ENCODE results near the gene FRS2.
A peak's percentile ranks its signal among the peaks of the same experiment; 100 is the strongest.

FRS2 gene

DNA sequence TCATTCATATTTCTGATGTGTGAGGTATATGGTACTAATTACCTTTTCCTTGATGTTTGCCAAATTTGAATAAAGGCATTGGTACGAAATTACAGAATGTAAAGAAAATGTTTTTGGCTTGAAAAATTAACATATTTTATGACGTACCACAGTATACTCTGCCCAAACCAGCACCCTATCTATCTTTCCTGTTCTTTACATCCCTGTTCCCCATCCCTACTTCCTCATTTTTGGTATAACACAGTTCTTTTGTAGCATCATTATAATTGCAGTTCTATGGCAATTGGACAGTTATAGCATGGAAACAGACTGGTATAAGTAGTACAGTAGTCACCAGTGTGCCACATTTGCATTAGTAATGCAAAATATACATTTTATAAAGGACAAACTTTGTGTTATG lies 108.1 kb downstream of the FRS2 start:
- Histone ChIP-seq H3K9me3 (ENCODE audit: control insufficient read depth, insufficient read depth, low read length) (no peaks in the 10 kb centered on the region), H3K27me3 (ENCODE audit: control insufficient read depth, insufficient read depth, low read length) (no peaks in the 10 kb centered on the region), H3K27ac (ENCODE audit: low read length) (no peak overlapping the region), H3K4me3 (ENCODE audit: low read length) (no peak overlapping the region), H3K36me3 (ENCODE audit: control insufficient read depth, insufficient read depth, low read length) (peaks cover 10% of the 10 kb centered on the region; the same call in 1 of the 2 replicates), H3K4me1 (ENCODE audit: control insufficient read depth, insufficient read depth, low read length) (no peaks in the 10 kb centered on the region; the same call in 1 of the 2 replicates)
- no CpG with 5 or more reads among the region's 2 CpGs for WGBS (ENCODE audit: insufficient coverage, insufficient read length)
- no peak for DNase-seq (ENCODE audit: low read depth, low spot score)

DNA sequence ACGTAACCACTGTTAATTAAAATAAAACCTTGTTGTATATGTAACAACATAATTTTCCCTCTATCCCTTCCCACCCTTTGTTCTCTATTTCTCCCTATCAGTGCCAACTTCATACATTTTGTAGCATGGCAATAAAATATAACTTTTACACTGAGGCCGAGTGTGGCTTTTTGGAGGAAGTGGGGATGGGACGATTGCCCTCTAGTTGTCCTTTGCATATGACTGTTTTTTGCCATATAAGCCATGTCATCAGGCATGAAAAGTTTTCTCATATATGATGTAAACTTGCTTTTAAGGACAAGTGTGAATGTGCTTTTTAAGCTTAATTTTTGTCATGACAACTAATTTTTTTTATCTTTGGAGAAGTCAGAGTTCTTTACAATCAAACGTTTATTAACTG lies 108.8 kb downstream of the FRS2 start:
- H3K4me3 ChIP-seq (ENCODE audit: low read length), result no peak overlapping the region
- DNase-seq (ENCODE audit: low read depth, low spot score), result no peak
- WGBS (ENCODE audit: insufficient coverage, insufficient read length), result no CpG with 5 or more reads among the region's 4 CpGs
- no peaks in the 10 kb centered on the region for H3K9me3 ChIP-seq (ENCODE audit: control insufficient read depth, insufficient read depth, low read length)
- H3K4me1 ChIP-seq (ENCODE audit: control insufficient read depth, insufficient read depth, low read length), result no peaks in the 10 kb centered on the region; the same call in 1 of the 2 replicates
- peaks cover 8% of the 10 kb centered on the region; the same call in 1 of the 2 replicates for H3K36me3 ChIP-seq (ENCODE audit: control insufficient read depth, insufficient read depth, low read length)
- no peaks in the 10 kb centered on the region for H3K27me3 ChIP-seq (ENCODE audit: control insufficient read depth, insufficient read depth, low read length)
- no peak overlapping the region for H3K27ac ChIP-seq (ENCODE audit: low read length)

- no peak overlapping the region for H3K4me3 ChIP-seq (ENCODE audit: low read length)
- H3K36me3 ChIP-seq (ENCODE audit: control insufficient read depth, insufficient read depth, low read length), result no peaks in the 10 kb centered on the region; the same call in 1 of the 2 replicates
- H3K4me1 ChIP-seq (ENCODE audit: control insufficient read depth, insufficient read depth, low read length), result no peaks in the 10 kb centered on the region; the same call in 1 of the 2 replicates
- H3K27ac ChIP-seq (ENCODE audit: low read length), result no peak overlapping the region
- DNase-seq (ENCODE audit: low read depth, low spot score), result no peak
- no CpG with 5 or more reads among the region's 1 CpG for WGBS (ENCODE audit: insufficient coverage, insufficient read length)
- no peaks in the 10 kb centered on the region for H3K9me3 ChIP-seq (ENCODE audit: control insufficient read depth, insufficient read depth, low read length)
- H3K27me3 ChIP-seq (ENCODE audit: control insufficient read depth, insufficient read depth, low read length), result no peaks in the 10 kb centered on the region
Observed at GRCh38 chr12:69580074-69580473, 109.9 kb downstream of the FRS2 start.

DNA sequence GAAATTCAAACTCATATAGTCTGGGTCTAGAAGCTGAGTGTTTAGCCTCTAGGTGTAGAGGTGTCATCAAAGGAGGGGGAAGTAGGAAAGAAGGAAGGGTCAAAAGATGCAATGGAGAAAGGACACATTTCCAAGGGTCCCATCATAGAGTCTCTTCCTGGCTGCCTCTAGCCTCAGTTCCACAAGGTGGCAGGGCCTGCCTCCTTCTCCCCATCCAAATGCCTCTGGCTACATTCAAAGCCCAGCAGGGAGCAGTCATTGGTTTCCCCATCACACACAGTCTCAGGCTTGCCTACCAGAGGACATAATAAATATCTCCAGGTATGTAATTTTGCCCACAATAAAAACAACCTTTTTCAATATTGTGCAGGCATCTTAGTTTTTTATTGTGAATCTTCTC lies 113.0 kb downstream of the FRS2 start:
- Histone ChIP-seq H3K27me3 (ENCODE audit: control insufficient read depth, insufficient read depth, low read length) (no peaks in the 10 kb centered on the region), H3K9me3 (ENCODE audit: control insufficient read depth, insufficient read depth, low read length) (no peaks in the 10 kb centered on the region), H3K36me3 (ENCODE audit: control insufficient read depth, insufficient read depth, low read length) (peaks cover 7% of the 10 kb centered on the region; the same call in 1 of the 2 replicates), H3K4me1 (ENCODE audit: control insufficient read depth, insufficient read depth, low read length) (no peaks in the 10 kb centered on the region; the same call in 1 of the 2 replicates), H3K4me3 (ENCODE audit: low read length) (no peak overlapping the region), H3K27ac (ENCODE audit: low read length) (no peak overlapping the region)
- DNase-seq (ENCODE audit: low read depth, low spot score), result no peak

- H3K27ac ChIP-seq (ENCODE audit: low read length), result no peak within 1 kb of the TSS
- peak; percentile 93 for DNase-seq (ENCODE audit: low read depth, low spot score)
- peak within 1 kb of the TSS; percentile 98 for H3K4me3 ChIP-seq (ENCODE audit: low read length)
- no peaks in the 10 kb centered on the region for H3K9me3 ChIP-seq (ENCODE audit: control insufficient read depth, insufficient read depth, low read length)
- no CpG with 5 or more reads among the region's 63 CpGs for WGBS (ENCODE audit: insufficient coverage, insufficient read length)
- H3K36me3 ChIP-seq (ENCODE audit: control insufficient read depth, insufficient read depth, low read length), result peaks cover 18% of the 10 kb centered on the region; the same call in 1 of the 2 replicates
- H3K4me1 ChIP-seq (ENCODE audit: control insufficient read depth, insufficient read depth, low read length), result no peaks in the 10 kb centered on the region; the same call in 1 of the 2 replicates
- H3K27me3 ChIP-seq (ENCODE audit: control insufficient read depth, insufficient read depth, low read length), result no peaks in the 10 kb centered on the region
Observed at GRCh38 chr12:69585189-69586062, 115.2 kb downstream of the FRS2 start, which contains the start of gene CCT2. CCT2 (plus strand) TSS chr12:69585459; CDS start chr12:69585522, 63 bp downstream.

- no CpG with 5 or more reads among the region's 4 CpGs for WGBS (ENCODE audit: insufficient coverage, insufficient read length)
- no peaks in the 10 kb centered on the region for H3K4me1 ChIP-seq (ENCODE audit: control insufficient read depth, insufficient read depth, low read length)
- no peaks in the 10 kb centered on the region for H3K27me3 ChIP-seq (ENCODE audit: control insufficient read depth, insufficient read depth, low read length)
- DNase-seq (ENCODE audit: low read depth, low spot score), result no peak
- H3K9me3 ChIP-seq (ENCODE audit: control insufficient read depth, insufficient read depth, low read length), result no peaks in the 10 kb centered on the region
- H3K4me3 ChIP-seq (ENCODE audit: low read length), result no peak overlapping the region
- peaks cover 27% of the 10 kb centered on the region; the same call in 1 of the 2 replicates for H3K36me3 ChIP-seq (ENCODE audit: control insufficient read depth, insufficient read depth, low read length)
- no peak overlapping the region for H3K27ac ChIP-seq (ENCODE audit: low read length)
Observed at GRCh38 chr12:69588527-69588926, 118.3 kb downstream of the FRS2 start.

GRCh38 chr12:69589082-69589481 lies 118.9 kb downstream of the FRS2 start:
- H3K9me3 ChIP-seq (ENCODE audit: control insufficient read depth, insufficient read depth, low read length), result no peaks in the 10 kb centered on the region
- no peak overlapping the region for H3K27ac ChIP-seq (ENCODE audit: low read length)
- no peak for DNase-seq (ENCODE audit: low read depth, low spot score)
- H3K36me3 ChIP-seq (ENCODE audit: control insufficient read depth, insufficient read depth, low read length), result peaks cover 31% of the 10 kb centered on the region; the same call in 1 of the 2 replicates
- no peaks in the 10 kb centered on the region for H3K27me3 ChIP-seq (ENCODE audit: control insufficient read depth, insufficient read depth, low read length)
- WGBS (ENCODE audit: insufficient coverage, insufficient read length), result no CpG with 5 or more reads among the region's 2 CpGs
- H3K4me1 ChIP-seq (ENCODE audit: control insufficient read depth, insufficient read depth, low read length), result no peaks in the 10 kb centered on the region
- no peak overlapping the region for H3K4me3 ChIP-seq (ENCODE audit: low read length)

GRCh38 chr12:69595689-69596088 lies 125.5 kb downstream of the FRS2 start:
- no peak for DNase-seq (ENCODE audit: low read depth, low spot score)
- no peaks in the 10 kb centered on the region for H3K27me3 ChIP-seq (ENCODE audit: control insufficient read depth, insufficient read depth, low read length)
- no CpG with 5 or more reads among the region's 2 CpGs for WGBS (ENCODE audit: insufficient coverage, insufficient read length)
- no peaks in the 10 kb centered on the region for H3K9me3 ChIP-seq (ENCODE audit: control insufficient read depth, insufficient read depth, low read length)
- no peaks in the 10 kb centered on the region for H3K4me1 ChIP-seq (ENCODE audit: control insufficient read depth, insufficient read depth, low read length)
- H3K27ac ChIP-seq (ENCODE audit: low read length), result no peak overlapping the region
- peaks cover 42% of the 10 kb centered on the region; the same call in 1 of the 2 replicates for H3K36me3 ChIP-seq (ENCODE audit: control insufficient read depth, insufficient read depth, low read length)
- no peak overlapping the region for H3K4me3 ChIP-seq (ENCODE audit: low read length)

- peaks cover 42% of the 10 kb centered on the region; the same call in 1 of the 2 replicates for H3K36me3 ChIP-seq (ENCODE audit: control insufficient read depth, insufficient read depth, low read length)
Observed at GRCh38 chr12:69598174-69598753, 128.1 kb downstream of the FRS2 start.

GRCh38 chr12:69600804-69601203 lies 130.6 kb downstream of the FRS2 start:
- H3K9me3 ChIP-seq (ENCODE audit: control insufficient read depth, insufficient read depth, low read length), result no peaks in the 10 kb centered on the region
- no peak overlapping the region for H3K4me3 ChIP-seq (ENCODE audit: low read length)
- no peak for DNase-seq (ENCODE audit: low read depth, low spot score)
- H3K27me3 ChIP-seq (ENCODE audit: control insufficient read depth, insufficient read depth, low read length), result no peaks in the 10 kb centered on the region
- H3K4me1 ChIP-seq (ENCODE audit: control insufficient read depth, insufficient read depth, low read length), result no peaks in the 10 kb centered on the region
- H3K36me3 ChIP-seq (ENCODE audit: control insufficient read depth, insufficient read depth, low read length), result peaks cover 32% of the 10 kb centered on the region; the same call in 1 of the 2 replicates
- H3K27ac ChIP-seq (ENCODE audit: low read length), result no peak overlapping the region

More at GRCh38 chr12:69598174-69598753, 128.1 kb downstream of the FRS2 start:
- WGBS (ENCODE audit: insufficient coverage, insufficient read length), result no CpG with 5 or more reads among the region's 4 CpGs
- no peak for DNase-seq (ENCODE audit: low read depth, low spot score)
- no peak overlapping the region for H3K27ac ChIP-seq (ENCODE audit: low read length)
- H3K9me3 ChIP-seq (ENCODE audit: control insufficient read depth, insufficient read depth, low read length), result no peaks in the 10 kb centered on the region
- no peak overlapping the region for H3K4me3 ChIP-seq (ENCODE audit: low read length)
- no peaks in the 10 kb centered on the region for H3K27me3 ChIP-seq (ENCODE audit: control insufficient read depth, insufficient read depth, low read length)
- H3K4me1 ChIP-seq (ENCODE audit: control insufficient read depth, insufficient read depth, low read length), result no peaks in the 10 kb centered on the region
